ENCODE data around the gene ACBD7.

- TF ChIP-seq YY1 (tag by site-specific recombination; IDR thresholded peaks at IDR 0.05) (no peak), MZF1 (tag by site-specific recombination; IDR thresholded peaks at IDR 0.05; ENCODE audit: borderline replicate concordance) (no peak), ZNF274 (IDR thresholded peaks at IDR 0.05; ENCODE audit: low read length) (no peak), ZNF274 (tag by site-specific recombination; IDR thresholded peaks at IDR 0.05; ENCODE audit: borderline replicate concordance) (no peak), ZNF768 (tag by site-specific recombination; IDR thresholded peaks at IDR 0.05) (no peak), ZNF416 (tag by site-specific recombination; IDR thresholded peaks at IDR 0.05) (no peak), ZSCAN30 (tag by site-specific recombination; IDR thresholded peaks at IDR 0.05) (no peak)
- TF ChIP-seq, protein P1, sequence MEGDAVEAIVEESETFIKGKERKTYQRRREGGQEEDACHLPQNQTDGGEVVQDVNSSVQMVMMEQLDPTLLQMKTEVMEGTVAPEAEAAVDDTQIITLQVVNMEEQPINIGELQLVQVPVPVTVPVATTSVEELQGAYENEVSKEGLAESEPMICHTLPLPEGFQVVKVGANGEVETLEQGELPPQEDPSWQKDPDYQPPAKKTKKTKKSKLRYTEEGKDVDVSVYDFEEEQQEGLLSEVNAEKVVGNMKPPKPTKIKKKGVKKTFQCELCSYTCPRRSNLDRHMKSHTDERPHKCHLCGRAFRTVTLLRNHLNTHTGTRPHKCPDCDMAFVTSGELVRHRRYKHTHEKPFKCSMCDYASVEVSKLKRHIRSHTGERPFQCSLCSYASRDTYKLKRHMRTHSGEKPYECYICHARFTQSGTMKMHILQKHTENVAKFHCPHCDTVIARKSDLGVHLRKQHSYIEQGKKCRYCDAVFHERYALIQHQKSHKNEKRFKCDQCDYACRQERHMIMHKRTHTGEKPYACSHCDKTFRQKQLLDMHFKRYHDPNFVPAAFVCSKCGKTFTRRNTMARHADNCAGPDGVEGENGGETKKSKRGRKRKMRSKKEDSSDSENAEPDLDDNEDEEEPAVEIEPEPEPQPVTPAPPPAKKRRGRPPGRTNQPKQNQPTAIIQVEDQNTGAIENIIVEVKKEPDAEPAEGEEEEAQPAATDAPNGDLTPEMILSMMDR (tag by site-specific recombination; IDR thresholded peaks at IDR 0.05): no peak
Observed at GRCh38 chr10:15059914-15060313, 28.7 kb downstream of the ACBD7 start.
